ENCODE data around the gene TEF. TPM values are rescaled to one million over a fixed set of nuclear protein-coding genes. Genes with fewer than 3 reads are reported as not detected.

Gene TEF
- total RNA-seq, 1 donor from 2014 or later = 6.6 TPM

DNA sequence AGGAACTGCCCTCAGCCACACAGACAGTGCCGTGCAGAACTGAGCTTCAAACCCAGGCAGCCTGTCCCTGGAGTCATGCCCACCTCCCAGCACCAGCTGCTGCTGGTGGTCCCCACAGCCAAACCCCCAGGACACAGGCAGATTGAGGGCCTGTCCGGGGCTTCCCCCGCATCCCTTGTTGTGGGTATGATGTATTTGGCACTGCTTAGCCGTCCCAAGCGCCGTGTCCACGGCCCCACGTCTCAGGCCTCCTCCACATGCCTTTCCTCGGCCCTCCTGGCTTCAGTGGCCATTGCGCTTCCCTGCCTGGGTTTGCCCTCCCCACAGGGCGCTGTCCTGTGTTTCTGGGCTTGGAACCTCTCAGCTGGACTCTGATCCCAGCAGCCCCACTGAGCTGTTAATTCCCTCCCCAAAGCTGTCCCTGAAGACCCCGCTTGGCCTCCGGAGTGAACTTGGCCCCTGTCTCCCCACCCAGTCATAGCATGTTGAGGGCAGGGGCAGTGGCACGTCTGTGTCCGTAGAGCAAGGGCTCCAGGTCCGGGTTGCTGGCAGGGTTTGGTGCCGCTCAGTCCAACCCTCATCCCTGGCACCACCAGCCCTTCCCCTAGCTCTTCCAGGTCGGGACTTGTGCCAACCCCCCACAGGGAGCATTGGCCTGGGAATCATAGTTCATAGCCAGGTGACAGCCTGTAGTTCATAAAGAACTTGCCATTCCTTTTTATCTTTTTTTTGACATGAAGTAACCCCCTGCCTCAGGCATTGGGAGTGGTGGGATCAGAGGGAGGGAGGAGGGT is 34.5 kb upstream of the TEF start:
- Mint-ChIP-seq H3K27ac (ENCODE audit: unreplicated experiment) (no peak overlapping the region), H3K27me3 (ENCODE audit: unreplicated experiment) (peaks cover 18% of the 10 kb centered on the region), H3K36me3 (ENCODE audit: low read depth, unreplicated experiment) (peaks cover 35% of the 10 kb centered on the region), H3K4me3 (ENCODE audit: unreplicated experiment) (no peak overlapping the region), H3K9me3 (ENCODE audit: unreplicated experiment) (no peaks in the 10 kb centered on the region), H3K4me1 (ENCODE audit: unreplicated experiment) (peaks cover 6% of the 10 kb centered on the region)
- TF ChIP-seq, protein P1, sequence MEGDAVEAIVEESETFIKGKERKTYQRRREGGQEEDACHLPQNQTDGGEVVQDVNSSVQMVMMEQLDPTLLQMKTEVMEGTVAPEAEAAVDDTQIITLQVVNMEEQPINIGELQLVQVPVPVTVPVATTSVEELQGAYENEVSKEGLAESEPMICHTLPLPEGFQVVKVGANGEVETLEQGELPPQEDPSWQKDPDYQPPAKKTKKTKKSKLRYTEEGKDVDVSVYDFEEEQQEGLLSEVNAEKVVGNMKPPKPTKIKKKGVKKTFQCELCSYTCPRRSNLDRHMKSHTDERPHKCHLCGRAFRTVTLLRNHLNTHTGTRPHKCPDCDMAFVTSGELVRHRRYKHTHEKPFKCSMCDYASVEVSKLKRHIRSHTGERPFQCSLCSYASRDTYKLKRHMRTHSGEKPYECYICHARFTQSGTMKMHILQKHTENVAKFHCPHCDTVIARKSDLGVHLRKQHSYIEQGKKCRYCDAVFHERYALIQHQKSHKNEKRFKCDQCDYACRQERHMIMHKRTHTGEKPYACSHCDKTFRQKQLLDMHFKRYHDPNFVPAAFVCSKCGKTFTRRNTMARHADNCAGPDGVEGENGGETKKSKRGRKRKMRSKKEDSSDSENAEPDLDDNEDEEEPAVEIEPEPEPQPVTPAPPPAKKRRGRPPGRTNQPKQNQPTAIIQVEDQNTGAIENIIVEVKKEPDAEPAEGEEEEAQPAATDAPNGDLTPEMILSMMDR (IDR thresholded peaks at IDR 0.05; ENCODE audit: unreplicated experiment) = no peak
- no peak for DNase-seq (ENCODE audit: low spot score)

DNA sequence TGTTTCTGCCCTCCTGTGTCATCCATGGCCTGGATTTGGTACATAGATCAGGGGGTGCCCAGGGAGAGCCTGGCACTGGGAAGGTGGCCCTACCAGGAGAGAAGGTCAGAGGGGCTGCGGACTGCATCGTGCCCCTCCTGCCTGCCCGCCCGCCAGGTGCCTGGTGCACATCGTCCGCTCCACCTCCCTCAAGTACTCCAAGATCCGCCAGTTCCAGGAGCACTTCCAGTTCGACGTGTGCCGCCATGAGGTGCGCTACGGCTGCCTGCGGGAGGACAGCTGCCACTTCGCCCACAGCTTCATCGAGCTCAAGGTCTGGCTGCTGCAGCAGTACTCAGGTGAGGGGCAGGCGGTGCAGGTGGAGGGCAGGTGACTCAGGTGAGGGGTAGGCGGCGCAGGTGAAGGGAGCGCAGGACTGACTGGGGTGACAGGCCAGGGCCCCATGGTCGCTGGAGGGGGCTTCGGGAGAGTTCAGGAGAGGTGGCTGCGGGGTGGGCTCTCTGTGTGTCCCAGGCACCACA is 32.7 kb upstream of the TEF start:
- Mint-ChIP-seq H3K27me3 (ENCODE audit: unreplicated experiment) (peaks cover 14% of the 10 kb centered on the region), H3K9me3 (ENCODE audit: unreplicated experiment) (no peaks in the 10 kb centered on the region), H3K4me1 (ENCODE audit: unreplicated experiment) (peaks cover 6% of the 10 kb centered on the region), H3K36me3 (ENCODE audit: low read depth, unreplicated experiment) (peaks cover 40% of the 10 kb centered on the region), H3K4me3 (ENCODE audit: unreplicated experiment) (no peak overlapping the region), H3K27ac (ENCODE audit: unreplicated experiment) (no peak overlapping the region)
- DNase-seq (ENCODE audit: low spot score) = no peak
- TF ChIP-seq, protein P1 (IDR thresholded peaks at IDR 0.05; ENCODE audit: unreplicated experiment) = no peak

DNA sequence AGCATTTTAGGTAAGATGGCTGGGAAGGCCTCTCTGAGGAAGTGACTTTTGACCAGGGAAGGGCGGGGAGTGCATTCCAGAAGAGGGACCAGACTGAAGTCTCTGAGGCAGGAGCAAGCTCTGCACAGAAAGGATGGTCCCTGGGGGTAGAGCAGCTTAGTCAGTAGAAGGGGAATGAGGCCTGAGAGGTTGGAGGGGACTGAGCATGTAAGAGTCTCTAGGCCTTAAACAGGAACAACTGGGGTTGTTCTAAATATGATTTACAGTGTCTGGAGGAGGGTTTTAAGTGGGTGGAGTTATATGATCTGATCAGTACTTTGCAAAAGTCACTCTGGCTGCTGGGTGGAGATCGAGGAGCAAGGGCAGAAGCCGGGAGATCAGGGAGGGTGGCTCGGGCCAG is 31.7 kb upstream of the TEF start:
- DNase-seq (ENCODE audit: low spot score) = no peak
- Mint-ChIP-seq H3K4me1 (ENCODE audit: unreplicated experiment) (peaks cover 6% of the 10 kb centered on the region), H3K36me3 (ENCODE audit: low read depth, unreplicated experiment) (peaks cover 39% of the 10 kb centered on the region), H3K4me3 (ENCODE audit: unreplicated experiment) (peak overlapping the region; percentile 29), H3K9me3 (ENCODE audit: unreplicated experiment) (no peaks in the 10 kb centered on the region), H3K27ac (ENCODE audit: unreplicated experiment) (peak overlapping the region; percentile 15), H3K27me3 (ENCODE audit: unreplicated experiment) (peaks cover 14% of the 10 kb centered on the region)
- TF ChIP-seq, protein P1 (IDR thresholded peaks at IDR 0.05; ENCODE audit: unreplicated experiment) = no peak

DNA sequence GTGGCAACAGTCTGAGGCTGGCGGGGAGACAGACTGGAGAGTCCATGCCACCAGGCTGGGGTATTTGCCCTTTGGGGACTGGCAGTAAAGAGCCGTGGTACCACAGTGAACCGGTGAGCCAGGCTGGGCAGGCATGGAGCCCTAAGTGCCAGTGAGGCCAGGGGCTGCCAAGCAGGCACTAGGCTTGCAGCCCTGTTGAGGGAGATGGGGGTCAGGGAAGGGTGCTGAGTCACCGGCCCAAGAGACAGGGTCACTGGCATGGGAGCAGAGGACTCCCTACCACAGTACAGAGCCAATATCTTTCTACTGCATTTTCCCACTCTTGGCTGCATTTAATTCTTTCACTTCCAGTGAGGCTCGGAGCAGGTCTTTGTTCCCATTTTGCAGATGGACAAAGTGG is 30.7 kb upstream of the TEF start:
- TF ChIP-seq, protein P1 (IDR thresholded peaks at IDR 0.05; ENCODE audit: unreplicated experiment) = no peak
- H3K9me3 Mint-ChIP-seq (ENCODE audit: unreplicated experiment) = no peaks in the 10 kb centered on the region
- peaks cover 38% of the 10 kb centered on the region for H3K36me3 Mint-ChIP-seq (ENCODE audit: low read depth, unreplicated experiment)
- no peak overlapping the region for H3K27ac Mint-ChIP-seq (ENCODE audit: unreplicated experiment)
- peak overlapping the region; percentile 29 for H3K4me3 Mint-ChIP-seq (ENCODE audit: unreplicated experiment)
- peaks cover 14% of the 10 kb centered on the region for H3K27me3 Mint-ChIP-seq (ENCODE audit: unreplicated experiment)
- no peak for DNase-seq (ENCODE audit: low spot score)
- peaks cover 6% of the 10 kb centered on the region for H3K4me1 Mint-ChIP-seq (ENCODE audit: unreplicated experiment)

DNA sequence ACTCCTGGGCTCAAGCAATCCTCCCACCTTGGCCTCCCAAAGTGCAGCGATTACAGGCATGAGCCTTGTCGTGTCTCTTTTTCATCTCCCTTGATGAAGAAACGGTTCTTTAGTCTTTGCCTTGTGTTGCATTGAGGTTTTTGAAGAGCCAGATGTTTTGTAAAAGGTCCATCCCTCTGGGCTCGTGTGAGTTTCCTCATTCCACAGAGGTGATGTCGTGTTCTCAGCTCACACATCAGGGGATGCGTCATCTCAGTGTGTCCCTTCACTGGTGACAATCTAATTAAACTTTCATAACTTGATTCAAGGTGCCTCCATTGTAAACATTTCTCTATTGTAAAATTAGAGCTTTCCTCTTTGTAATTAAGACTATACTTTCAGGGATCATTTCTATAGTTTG is 29.7 kb upstream of the TEF start:
- Mint-ChIP-seq H3K36me3 (ENCODE audit: low read depth, unreplicated experiment) (peaks cover 38% of the 10 kb centered on the region), H3K4me3 (ENCODE audit: unreplicated experiment) (peak overlapping the region; percentile 31), H3K27me3 (ENCODE audit: unreplicated experiment) (peaks cover 14% of the 10 kb centered on the region), H3K27ac (ENCODE audit: unreplicated experiment) (peak overlapping the region; percentile 63), H3K4me1 (ENCODE audit: unreplicated experiment) (peaks cover 6% of the 10 kb centered on the region), H3K9me3 (ENCODE audit: unreplicated experiment) (no peaks in the 10 kb centered on the region)
- TF ChIP-seq, protein P1 (IDR thresholded peaks at IDR 0.05; ENCODE audit: unreplicated experiment) = no peak
- no peak for DNase-seq (ENCODE audit: low spot score)

Data from endothelial cell (in vitro differentiated cells).